Smooth muscle cell (in vitro differentiated cells): ENCODE measurements around the gene TADA3. TPM values are rescaled to one million over a fixed set of nuclear protein-coding genes. Genes with fewer than 3 reads are reported as not detected.

Source experiments
- DNase-seq: peaks from one replicate; lab custom pipeline; 2025; ENCODE audit not compliant: unreplicated experiment; lab: John Stamatoyannopoulos, UW
- H2AFZ ChIP-seq: fragments of 200-600 bp; sonication (generic); 2 replicates; pipeline ENCODE4 v1.6.0; 2016; ENCODE audit warnings: antibody characterized with exemption, low read depth, mild to moderate bottlenecking
- H3F3A ChIP-seq: fragments of 200-600 bp; sonication (generic); 2 replicates; pipeline ENCODE4 v1.6.0; 2017; ENCODE audit warnings: antibody characterized with exemption, low read depth
- H3K27ac ChIP-seq: fragments of 200-600 bp; sonication (generic); 2 replicates; pipeline ENCODE4 v1.5.1; 2016; ENCODE audit warnings: low read depth, mild to moderate bottlenecking
- H3K27me3 ChIP-seq: fragments of 200-600 bp; sonication (generic); 2 replicates; pipeline ENCODE4 v1.6.1; 2016; ENCODE audit warnings: low read depth, mild to moderate bottlenecking
- H3K36me3 ChIP-seq: fragments of 200-600 bp; sonication (generic); 2 replicates; pipeline ENCODE4 v1.5.1; 2016; ENCODE audit warnings: low read depth
- H3K4me1 ChIP-seq: fragments of 200-600 bp; sonication (generic); 2 replicates; pipeline ENCODE4 v1.5.1; 2016; ENCODE audit warnings: low read depth
- H3K4me2 ChIP-seq: fragments of 200-600 bp; sonication (generic); 2 replicates; pipeline ENCODE4 v1.6.0; 2016; ENCODE audit warnings: mild to moderate bottlenecking
- H3K4me3 ChIP-seq: fragments of 200-600 bp; sonication (generic); 2 replicates; pipeline ENCODE4 v1.5.1; 2016; ENCODE audit warnings: mild to moderate bottlenecking
- H3K79me2 ChIP-seq: fragments of 200-600 bp; sonication (generic); 2 replicates; pipeline ENCODE4 v1.6.0; 2016; ENCODE audit warnings: low read depth, mild to moderate bottlenecking
- H3K9ac ChIP-seq: fragments of 200-600 bp; sonication (generic); 2 replicates; pipeline ENCODE4 v1.6.0; 2016; ENCODE audit warnings: low read depth
- H3K9me3 ChIP-seq: fragments of 200-600 bp; sonication (generic); replicated peaks from 2 replicates; pipeline ENCODE4 v1.5.1; 2016; ENCODE audit warnings: low read depth
- H4K20me1 ChIP-seq: fragments of 200-600 bp; sonication (generic); 2 replicates; pipeline ENCODE4 v1.6.0; 2016; ENCODE audit warnings: low read depth
- WGBS: methylation state at CpG from one replicate; pipeline ENCODE4 v1.1.7; 2016; ENCODE audit warnings: low lambda C conversion rate; 5-methylcytosine and 5-hydroxymethylcytosine counted together
- polyA plus RNA-seq: library from polyadenylated mRNA; unstranded; fragments of >200 nt; fragmentation: Nextera tagmentation; extraction: Ambion mirVana; gene quantifications from 2 replicates; pipeline ENCODE4 v1.2.1, GENCODE V29; 2016
- total RNA-seq: library from RNA; depleted of rRNA; stranded (reverse); fragments of >200 nt; gene quantifications from 2 replicates; pipeline ENCODE4 v1.2.3, GENCODE V29; 2014
- TF ChIP-seq, protein P1 (sequence below): fragments of 200-600 bp; sonication (generic); IDR thresholded peaks from 2 replicates; pipeline ENCODE4 v1.5.1; 2017; ENCODE audit warnings: borderline replicate concordance, mild to moderate bottlenecking, antibody characterized with exemption; ENCODE audit not compliant: insufficient read depth, poor library complexity, severe bottlenecking

Gene TADA3
- total and polyA plus RNA-seq, 2 experiments from 2014 or later: 51.8 to 79.6 TPM

- no peak overlapping the region for H3K27ac ChIP-seq
- WGBS: 89% methylated on average over 8 of the region's 8 CpGs
These were observed 12.4 kb downstream of the TADA3 start for GRCh38 chr3:9779721-9780457.

DNA sequence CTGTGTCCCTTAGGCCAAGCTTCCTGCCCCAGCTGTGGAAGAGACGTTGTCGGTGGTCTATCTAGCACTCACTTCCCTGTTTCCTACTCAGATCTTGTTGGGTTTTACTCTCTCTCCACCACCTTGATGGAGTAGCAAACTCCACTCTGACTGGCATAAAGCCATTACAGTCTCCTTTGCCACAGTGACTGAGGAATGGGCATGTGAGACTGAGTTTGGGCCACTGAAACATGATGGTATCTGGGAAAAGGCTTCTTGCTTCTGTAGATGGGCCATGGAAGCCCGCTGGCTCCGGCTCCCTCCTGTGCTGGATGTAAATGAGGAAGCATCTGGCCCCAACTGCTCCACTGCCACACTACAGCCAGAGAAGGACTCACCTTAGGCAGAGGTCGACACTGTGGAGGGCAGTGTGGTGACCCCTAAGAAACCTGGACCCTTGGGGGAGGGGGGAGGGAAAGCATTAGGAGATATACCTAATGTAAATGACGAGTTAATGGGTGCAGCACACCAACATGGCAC, 13.1 kb downstream of the TADA3 start:
- Histone ChIP-seq H3F3A (no peaks in the 10 kb centered on the region), H3K36me3 (no peaks in the 10 kb centered on the region), H3K4me1 (no peaks in the 10 kb centered on the region), H2AFZ (no peak overlapping the region), H3K9me3 (no peaks in the 10 kb centered on the region), H3K9ac (no peak overlapping the region), H3K27ac (no peak overlapping the region), H3K79me2 (no peaks in the 10 kb centered on the region), H3K27me3 (no peaks in the 10 kb centered on the region), H3K4me3 (no peak overlapping the region), H4K20me1 (peaks cover 7% of the 10 kb centered on the region), H3K4me2 (no peak overlapping the region)
- DNase-seq: no peak
- 95% methylated on average over 6 of the region's 6 CpGs for WGBS
- TF ChIP-seq, protein P1, sequence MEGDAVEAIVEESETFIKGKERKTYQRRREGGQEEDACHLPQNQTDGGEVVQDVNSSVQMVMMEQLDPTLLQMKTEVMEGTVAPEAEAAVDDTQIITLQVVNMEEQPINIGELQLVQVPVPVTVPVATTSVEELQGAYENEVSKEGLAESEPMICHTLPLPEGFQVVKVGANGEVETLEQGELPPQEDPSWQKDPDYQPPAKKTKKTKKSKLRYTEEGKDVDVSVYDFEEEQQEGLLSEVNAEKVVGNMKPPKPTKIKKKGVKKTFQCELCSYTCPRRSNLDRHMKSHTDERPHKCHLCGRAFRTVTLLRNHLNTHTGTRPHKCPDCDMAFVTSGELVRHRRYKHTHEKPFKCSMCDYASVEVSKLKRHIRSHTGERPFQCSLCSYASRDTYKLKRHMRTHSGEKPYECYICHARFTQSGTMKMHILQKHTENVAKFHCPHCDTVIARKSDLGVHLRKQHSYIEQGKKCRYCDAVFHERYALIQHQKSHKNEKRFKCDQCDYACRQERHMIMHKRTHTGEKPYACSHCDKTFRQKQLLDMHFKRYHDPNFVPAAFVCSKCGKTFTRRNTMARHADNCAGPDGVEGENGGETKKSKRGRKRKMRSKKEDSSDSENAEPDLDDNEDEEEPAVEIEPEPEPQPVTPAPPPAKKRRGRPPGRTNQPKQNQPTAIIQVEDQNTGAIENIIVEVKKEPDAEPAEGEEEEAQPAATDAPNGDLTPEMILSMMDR: no peak

More at GRCh38 chr3:9779721-9780457, 12.4 kb downstream of the TADA3 start:
- TF ChIP-seq, protein P1: no peak
- no peak overlapping the region for H3K4me3 ChIP-seq
- no peak overlapping the region for H2AFZ ChIP-seq
- no peak overlapping the region for H3K4me2 ChIP-seq
- H3K36me3 ChIP-seq: no peaks in the 10 kb centered on the region
- no peaks in the 10 kb centered on the region for H3F3A ChIP-seq
- H3K79me2 ChIP-seq: no peaks in the 10 kb centered on the region
- H3K9me3 ChIP-seq: no peaks in the 10 kb centered on the region
- H3K4me1 ChIP-seq: no peaks in the 10 kb centered on the region
- H3K27me3 ChIP-seq: no peaks in the 10 kb centered on the region
- DNase-seq: no peak
- peaks cover 7% of the 10 kb centered on the region for H4K20me1 ChIP-seq
- H3K9ac ChIP-seq: no peak overlapping the region

DNA sequence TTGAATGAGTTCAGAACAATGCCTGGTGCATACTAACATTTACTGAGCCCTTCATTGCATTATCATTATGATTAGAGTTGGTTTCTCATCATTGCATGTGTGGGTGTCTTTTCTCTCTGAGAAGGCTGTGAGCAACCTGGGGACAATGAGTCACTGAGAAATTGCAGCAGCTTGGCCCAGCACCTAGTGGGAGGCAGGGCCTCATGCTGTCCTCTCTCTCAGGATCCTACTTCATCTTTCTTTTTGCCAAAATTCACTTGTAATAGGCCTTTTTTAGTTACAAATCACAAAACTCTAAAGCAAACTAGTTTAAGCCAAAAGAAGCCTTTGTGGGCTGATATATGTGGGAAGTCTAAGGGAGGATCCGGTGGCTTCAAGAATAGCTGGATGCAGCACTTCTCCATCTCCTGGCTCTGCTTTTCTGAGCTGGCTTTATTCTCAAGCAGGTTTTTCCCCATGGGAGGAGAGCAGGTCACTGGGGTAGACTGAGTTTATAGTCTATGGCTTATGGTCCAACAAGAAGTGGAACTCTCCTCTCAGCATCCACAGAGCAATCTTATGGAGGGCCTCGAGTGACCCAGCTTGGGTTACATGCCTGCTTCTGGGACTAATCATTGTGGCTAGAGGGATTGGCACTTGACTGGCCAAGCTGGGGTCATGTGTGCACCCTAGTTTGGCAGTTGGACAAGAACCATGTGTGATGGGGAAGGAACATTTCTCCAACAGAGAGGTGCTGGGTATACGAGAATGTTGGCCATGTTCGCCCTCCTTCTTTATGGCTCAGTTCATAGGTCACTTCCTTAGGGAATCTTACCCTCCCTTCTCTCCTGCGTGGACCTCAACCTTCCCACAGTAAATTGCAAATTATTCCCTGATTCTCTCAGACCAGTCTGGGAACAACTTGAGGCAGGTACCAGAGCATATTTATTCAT, 13.9 kb downstream of the TADA3 start:
- Histone ChIP-seq H3K27me3 (no peaks in the 10 kb centered on the region), H3K9ac (no peak overlapping the region), H3K9me3 (no peaks in the 10 kb centered on the region), H4K20me1 (peaks cover 7% of the 10 kb centered on the region), H3F3A (no peaks in the 10 kb centered on the region), H3K79me2 (no peaks in the 10 kb centered on the region), H2AFZ (no peak overlapping the region), H3K36me3 (no peaks in the 10 kb centered on the region), H3K27ac (peak overlapping the region; percentile 17), H3K4me3 (no peak overlapping the region), H3K4me1 (no peaks in the 10 kb centered on the region), H3K4me2 (no peak overlapping the region)
- TF ChIP-seq, protein P1: no peak
- no peak for DNase-seq
- WGBS: 96% methylated on average over 5 of the region's 5 CpGs
